Measurements from ENCODE around the gene TTLL11.

The TTLL11 gene

GRCh38 chr9:122057211-122057610 lies 35.9 kb downstream of the TTLL11 start:
- no peak for TF ChIP-seq CTCF (IDR thresholded peaks at IDR 0.05; ENCODE audit: control insufficient read depth, extremely low read depth, insufficient read depth)
- no peak for DNase-seq (ENCODE audit: low read depth)
- no peak overlapping the region for H3K4me3 ChIP-seq (ENCODE audit: low read depth, low read length)

- TF ChIP-seq CTCF (IDR thresholded peaks at IDR 0.05; ENCODE audit: control insufficient read depth, extremely low read depth, insufficient read depth), result no peak
- H3K4me3 ChIP-seq (ENCODE audit: low read depth, low read length), result no peak overlapping the region
- no peak for DNase-seq (ENCODE audit: low read depth)
These were observed 36.6 kb downstream of the TTLL11 start for GRCh38 chr9:122056484-122056883.

GRCh38 chr9:122055701-122056100 lies 37.4 kb downstream of the TTLL11 start:
- no peak for TF ChIP-seq CTCF (IDR thresholded peaks at IDR 0.05; ENCODE audit: control insufficient read depth, extremely low read depth, insufficient read depth)
- DNase-seq (ENCODE audit: low read depth), result no peak
- H3K4me3 ChIP-seq (ENCODE audit: low read depth, low read length), result no peak overlapping the region

- no peak for DNase-seq (ENCODE audit: low read depth)
- TF ChIP-seq CTCF (IDR thresholded peaks at IDR 0.05; ENCODE audit: control insufficient read depth, extremely low read depth, insufficient read depth), result no peak
- no peak overlapping the region for H3K4me3 ChIP-seq (ENCODE audit: low read depth, low read length)
These were observed 39.3 kb downstream of the TTLL11 start for GRCh38 chr9:122053567-122054350.

- H3K4me3 ChIP-seq (ENCODE audit: low read depth, low read length), result no peak overlapping the region
- no peak for DNase-seq (ENCODE audit: low read depth)
- no peak for TF ChIP-seq CTCF (IDR thresholded peaks at IDR 0.05; ENCODE audit: control insufficient read depth, extremely low read depth, insufficient read depth)
These were observed 40.0 kb downstream of the TTLL11 start for GRCh38 chr9:122053064-122053463.

GRCh38 chr9:122051351-122052321 lies 41.5 kb downstream of the TTLL11 start:
- DNase-seq (ENCODE audit: low read depth), result no peak
- H3K4me3 ChIP-seq (ENCODE audit: low read depth, low read length), result no peak overlapping the region
- TF ChIP-seq CTCF (IDR thresholded peaks at IDR 0.05; ENCODE audit: control insufficient read depth, extremely low read depth, insufficient read depth), result no peak

Measured in LNCaP clone FGC (cell line).